HG03571 (cell line): ENCODE results near the gene CEMIP.
"Not testable (repeated sequence)": the region's sequence is repeated elsewhere in the genome, so short reads cannot be mapped to it uniquely, and the experiment has no call there.

Experiments
- ATAC-seq: cut with Tn5 transposase; IDR thresholded peaks from one replicate; pipeline ENCODE4 v1.9.1; 2021; ENCODE audit not compliant: unreplicated experiment

The CEMIP gene

DNA sequence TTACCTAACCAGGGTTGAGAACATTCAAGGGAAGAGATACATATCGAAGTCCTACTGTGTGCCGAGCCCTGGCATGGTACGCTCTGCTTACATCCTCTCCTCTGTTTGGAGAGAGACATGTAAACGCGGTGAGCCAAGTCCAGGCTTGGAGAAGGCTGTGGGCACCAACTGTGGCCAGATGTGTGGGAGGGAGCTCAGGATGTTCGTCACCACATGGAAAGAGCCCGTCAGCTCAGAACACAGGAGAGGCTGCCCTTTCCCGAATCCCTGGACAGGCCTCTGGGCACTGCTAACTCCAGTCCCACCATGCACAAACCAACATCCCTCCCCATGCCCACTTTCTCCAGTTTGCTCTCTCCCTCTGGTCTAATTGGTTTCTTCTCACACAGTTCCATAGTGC lies 167.4 kb downstream of the CEMIP start:
- no peak for ATAC-seq

DNA sequence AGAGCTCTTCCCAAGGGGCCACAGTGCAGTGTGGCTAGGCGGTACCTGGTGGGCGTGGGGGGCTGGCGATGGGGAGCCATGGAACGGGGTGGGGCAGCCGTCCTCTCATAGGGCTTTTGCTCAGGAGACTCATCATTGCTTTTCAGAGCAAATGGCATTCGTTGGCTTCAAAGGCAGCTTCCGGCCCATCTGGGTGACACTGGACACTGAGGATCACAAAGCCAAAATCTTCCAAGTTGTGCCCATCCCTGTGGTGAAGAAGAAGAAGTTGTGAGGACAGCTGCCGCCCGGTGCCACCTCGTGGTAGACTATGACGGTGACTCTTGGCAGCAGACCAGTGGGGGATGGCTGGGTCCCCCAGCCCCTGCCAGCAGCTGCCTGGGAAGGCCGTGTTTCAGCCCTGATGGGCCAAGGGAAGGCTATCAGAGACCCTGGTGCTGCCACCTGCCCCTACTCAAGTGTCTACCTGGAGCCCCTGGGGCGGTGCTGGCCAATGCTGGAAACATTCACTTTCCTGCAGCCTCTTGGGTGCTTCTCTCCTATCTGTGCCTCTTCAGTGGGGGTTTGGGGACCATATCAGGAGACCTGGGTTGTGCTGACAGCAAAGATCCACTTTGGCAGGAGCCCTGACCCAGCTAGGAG lies 169.6 kb downstream of the CEMIP start:
- ATAC-seq = no peak

DNA sequence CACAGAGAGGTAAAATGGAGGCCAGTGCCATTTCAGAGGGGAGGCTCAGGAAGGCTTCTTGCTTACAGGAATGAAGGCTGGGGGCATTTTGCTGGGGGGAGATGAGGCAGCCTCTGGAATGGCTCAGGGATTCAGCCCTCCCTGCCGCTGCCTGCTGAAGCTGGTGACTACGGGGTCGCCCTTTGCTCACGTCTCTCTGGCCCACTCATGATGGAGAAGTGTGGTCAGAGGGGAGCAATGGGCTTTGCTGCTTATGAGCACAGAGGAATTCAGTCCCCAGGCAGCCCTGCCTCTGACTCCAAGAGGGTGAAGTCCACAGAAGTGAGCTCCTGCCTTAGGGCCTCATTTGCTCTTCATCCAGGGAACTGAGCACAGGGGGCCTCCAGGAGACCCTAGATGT lies 170.6 kb downstream of the CEMIP start:
- no peak for ATAC-seq

- ATAC-seq = no peak
Observed at GRCh38 chr15:80950291-80951078, 171.3 kb downstream of the CEMIP start.

DNA sequence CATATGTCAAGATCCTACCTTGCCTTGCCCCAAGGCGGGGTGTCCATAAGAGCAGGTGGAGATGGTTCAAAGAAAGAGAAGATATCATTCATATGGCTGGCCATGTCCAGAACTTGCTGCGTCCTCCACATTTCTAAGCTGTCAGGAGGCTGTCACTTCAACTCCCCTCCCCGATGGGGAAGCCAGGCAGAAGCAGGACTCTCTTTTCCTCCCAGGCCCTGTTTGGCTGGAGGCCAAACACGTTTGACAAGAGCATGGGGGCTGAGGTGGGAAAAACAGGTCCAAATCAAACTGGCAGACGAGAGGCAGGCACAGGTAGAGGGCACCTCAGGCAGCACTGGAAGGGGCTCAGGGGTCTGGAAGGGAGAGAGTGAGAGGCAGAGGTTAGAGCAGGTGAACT lies 172.8 kb downstream of the CEMIP start:
- no peak for ATAC-seq

DNA sequence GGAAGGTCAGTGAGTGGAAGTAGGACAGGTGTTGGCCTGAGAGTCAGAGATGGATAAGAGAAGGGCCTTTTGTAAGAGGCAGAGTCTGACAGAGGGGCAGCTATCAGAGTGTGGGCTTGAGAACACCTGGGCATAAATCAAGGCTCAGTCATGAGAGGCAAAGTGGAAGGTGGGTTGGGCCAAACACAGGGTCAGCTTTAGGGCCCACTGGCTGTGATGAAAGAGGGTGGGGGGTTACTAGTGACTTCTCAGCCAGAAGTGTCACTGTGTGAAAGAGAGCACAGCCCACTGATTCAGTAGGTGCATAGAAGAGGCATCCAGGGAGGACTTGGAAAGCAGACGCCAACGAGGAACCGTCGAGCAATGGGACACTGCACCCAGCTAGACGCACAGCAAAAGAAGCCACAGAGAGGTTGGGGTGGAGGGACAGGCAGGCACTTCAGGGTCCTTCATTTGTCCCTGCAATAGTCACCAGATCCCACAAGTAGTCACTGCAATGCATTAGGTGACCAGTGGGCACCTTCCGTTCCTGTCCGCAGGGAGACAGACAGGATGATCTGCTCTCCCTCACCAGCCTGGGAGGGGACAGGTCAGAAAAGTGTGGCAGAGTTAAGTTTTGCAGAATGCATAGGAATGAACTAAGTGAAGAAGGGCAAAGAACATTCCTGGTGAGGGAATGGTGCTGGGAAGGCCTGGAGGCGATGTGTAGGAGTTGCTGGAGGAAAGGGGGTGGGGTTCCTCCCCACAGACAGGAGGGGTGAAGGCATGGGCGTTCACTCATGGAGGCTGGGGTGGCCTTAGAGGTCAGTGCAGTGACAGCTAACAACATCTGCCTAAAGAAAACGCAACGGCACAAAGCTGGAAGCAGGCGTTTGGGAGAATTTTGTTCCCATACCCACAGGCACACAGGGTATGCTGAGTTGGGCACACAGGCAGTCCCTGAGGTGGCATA lies 174.1 kb downstream of the CEMIP start:
- no peak for ATAC-seq

GRCh38 chr15:80953953-80954778 lies 175.0 kb downstream of the CEMIP start:
- ATAC-seq = no peak

GRCh38 chr15:80955571-80956452 lies 176.6 kb downstream of the CEMIP start:
- not testable (repeated sequence) for ATAC-seq

- no peak for ATAC-seq
Observed at GRCh38 chr15:80957556-80957955, 178.4 kb downstream of the CEMIP start.

DNA sequence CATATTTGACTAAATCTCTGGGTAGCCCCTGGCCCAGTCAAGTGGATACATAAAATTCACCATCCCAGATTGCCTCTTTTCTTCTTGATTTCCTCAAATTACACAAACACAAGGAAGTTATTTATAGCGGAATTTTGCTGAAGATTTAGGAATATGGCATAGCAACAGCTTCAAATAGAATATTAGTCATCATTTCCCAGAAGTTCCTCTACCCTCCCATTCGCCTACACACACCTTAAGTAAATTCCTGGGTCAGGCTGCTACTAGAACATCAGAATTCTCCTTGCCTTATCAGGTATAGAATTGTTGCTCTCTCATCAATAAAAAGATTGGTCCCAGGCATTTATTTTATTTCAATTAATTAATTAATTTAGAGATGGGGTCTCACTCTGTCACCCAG lies 178.8 kb downstream of the CEMIP start:
- ATAC-seq = no peak

DNA sequence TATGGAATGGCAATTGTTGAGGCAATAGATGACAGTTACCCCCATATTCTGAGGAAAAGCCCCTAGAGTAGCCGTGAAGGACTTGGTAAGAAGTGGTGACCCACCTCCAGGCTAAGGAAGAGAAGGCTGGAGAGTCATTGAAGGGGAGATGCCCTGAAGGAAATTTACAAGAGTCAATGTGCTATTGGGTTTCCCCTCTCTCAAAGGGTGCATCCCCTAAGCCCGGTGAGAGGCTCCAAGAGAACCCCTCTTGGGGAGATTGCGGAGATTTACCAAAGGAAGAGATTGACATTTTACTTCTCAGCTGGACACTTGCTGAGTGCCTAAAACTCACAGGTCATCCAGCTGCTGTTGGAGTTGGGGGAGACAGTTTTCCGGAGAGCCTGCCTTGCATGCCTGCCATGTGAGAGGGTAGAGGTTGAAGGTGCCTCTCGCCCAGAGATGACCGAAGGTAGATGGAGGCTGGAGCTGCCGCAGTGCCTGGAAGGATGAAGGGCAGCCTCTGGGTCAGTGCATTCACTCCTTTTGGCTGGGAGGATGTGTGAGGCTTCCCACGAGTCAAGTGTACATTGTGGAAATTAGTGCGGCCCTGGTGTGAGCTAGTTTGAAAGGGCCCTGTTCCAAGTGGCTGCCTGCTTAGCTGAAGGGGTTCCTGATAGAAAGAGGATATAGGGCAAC lies 179.8 kb downstream of the CEMIP start:
- ATAC-seq = no peak

DNA sequence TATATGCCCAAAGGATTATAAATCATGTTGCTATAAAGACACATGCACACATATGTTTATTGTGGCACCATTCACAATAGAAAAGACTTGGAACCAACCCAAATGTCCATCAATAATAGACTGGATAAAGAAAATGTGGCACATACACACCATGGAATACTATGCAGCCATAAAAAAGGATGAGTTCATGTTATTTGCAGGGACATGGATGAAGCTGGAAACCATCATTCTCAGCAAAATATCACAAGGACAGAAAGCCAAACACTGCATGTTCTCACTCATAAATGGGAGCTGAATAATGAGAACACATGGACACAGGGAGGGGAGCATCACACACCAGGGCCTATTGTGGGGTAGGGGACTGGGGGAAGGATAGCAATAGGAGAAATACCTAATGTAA lies 186.3 kb downstream of the CEMIP start:
- ATAC-seq = not testable (repeated sequence)

- no peak for ATAC-seq
Observed at GRCh38 chr15:80966431-80967197, 187.4 kb downstream of the CEMIP start.

GRCh38 chr15:80967451-80967850 lies 188.3 kb downstream of the CEMIP start:
- ATAC-seq = no peak

DNA sequence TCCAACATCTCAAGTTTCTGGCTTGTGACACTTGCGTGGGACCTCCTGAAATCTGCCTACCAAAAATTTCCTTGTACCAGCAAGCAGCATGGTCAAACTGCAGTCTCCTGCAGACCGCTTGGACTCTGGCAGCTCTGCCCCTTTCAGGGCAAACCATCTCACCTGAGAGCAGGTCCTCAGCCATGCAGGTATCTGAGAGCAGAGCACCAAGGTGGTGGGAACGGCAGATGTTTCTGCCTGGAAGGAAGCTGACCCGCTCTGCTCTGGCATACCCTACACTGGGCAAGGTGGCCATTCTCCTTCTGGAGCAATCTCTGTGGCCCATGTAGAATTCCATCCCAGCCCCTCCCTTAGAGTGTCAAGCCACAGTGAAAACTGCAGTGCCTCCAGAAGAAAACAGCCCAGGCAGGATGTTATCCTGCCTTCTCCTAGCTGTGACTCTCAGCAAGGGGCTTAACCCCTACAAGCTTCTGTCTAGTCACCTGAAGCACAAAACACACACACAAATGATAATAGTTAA lies 188.9 kb downstream of the CEMIP start:
- no peak for ATAC-seq

- no peak for ATAC-seq
Observed at GRCh38 chr15:80969316-80969715, 190.1 kb downstream of the CEMIP start.

DNA sequence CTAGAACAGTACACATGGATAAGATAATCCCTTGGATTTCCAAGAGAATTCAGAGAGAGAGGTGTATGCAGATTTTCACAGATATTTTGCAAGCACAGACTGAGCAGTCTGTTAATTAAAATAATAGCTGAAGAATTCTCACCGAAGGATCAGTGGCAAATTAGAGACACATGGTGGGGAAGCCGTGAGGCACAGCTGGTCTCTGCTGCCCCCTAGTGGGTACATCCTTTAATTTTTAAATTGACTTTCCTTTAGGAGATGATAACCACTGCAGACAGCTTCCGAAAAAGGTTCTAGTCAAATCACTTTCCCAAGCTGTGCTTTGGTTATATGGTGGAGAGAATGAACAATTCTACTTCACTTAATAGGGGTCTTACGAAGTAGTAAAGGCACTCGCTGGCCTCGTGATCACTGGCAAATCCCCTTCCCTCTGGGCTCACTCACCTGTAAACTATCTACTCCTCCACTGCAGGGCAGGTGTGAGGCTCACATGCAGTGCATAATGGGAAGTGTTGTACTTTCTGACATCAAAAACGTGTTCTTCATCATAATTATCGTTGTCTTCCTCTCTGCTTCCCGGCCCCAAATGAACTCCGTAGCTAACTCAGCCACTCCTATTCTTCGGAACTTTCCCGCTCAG lies 191.0 kb downstream of the CEMIP start:
- peak; percentile 66 for ATAC-seq

GRCh38 chr15:80970658-80971057 lies 191.5 kb downstream of the CEMIP start:
- ATAC-seq = no peak
